ENCODE measurements around the gene EGFR. TPM values are rescaled to one million over a fixed set of nuclear protein-coding genes. Genes with fewer than 3 reads are reported as not detected.

EGFR gene
- total RNA-seq, 3 donors from 2014 or later: 63.6 to 96.3 (median 72.5) TPM

DNA sequence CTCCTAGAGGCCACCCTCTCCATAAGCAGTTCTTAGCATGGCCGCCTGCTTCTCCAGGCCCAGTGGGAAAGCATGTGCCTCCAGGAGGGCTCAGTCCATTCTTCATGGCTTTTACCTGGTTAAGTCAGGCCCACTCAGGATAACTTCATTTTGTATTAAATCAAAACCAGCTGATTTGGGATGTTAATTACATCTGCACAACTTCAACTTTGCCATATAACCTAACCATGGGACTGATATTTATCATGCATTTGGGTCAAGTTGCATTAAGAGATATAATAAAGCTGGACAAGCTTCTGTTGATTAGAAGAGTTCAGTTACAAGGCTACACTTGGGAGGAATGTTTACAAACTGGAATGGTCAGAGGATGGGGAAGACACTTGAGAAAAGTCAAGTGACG, 65.5 kb downstream of the EGFR start:
- H3K4me3 ChIP-seq: no peak overlapping the region
- TF ChIP-seq, protein P1, sequence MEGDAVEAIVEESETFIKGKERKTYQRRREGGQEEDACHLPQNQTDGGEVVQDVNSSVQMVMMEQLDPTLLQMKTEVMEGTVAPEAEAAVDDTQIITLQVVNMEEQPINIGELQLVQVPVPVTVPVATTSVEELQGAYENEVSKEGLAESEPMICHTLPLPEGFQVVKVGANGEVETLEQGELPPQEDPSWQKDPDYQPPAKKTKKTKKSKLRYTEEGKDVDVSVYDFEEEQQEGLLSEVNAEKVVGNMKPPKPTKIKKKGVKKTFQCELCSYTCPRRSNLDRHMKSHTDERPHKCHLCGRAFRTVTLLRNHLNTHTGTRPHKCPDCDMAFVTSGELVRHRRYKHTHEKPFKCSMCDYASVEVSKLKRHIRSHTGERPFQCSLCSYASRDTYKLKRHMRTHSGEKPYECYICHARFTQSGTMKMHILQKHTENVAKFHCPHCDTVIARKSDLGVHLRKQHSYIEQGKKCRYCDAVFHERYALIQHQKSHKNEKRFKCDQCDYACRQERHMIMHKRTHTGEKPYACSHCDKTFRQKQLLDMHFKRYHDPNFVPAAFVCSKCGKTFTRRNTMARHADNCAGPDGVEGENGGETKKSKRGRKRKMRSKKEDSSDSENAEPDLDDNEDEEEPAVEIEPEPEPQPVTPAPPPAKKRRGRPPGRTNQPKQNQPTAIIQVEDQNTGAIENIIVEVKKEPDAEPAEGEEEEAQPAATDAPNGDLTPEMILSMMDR (IDR thresholded peaks at IDR 0.05): no peak
- no peaks in the 10 kb centered on the region for H3K9me3 ChIP-seq
- no peak for DNase-seq
- no peaks in the 10 kb centered on the region for H3K36me3 ChIP-seq (ENCODE audit: low read depth)
- intact Hi-C loops (cut with DNase I, micrococcal nuclease): no loop called here
- no peak for ATAC-seq
- peaks cover 13% of the 10 kb centered on the region for H3K4me1 ChIP-seq (ENCODE audit: low read depth)

DNA sequence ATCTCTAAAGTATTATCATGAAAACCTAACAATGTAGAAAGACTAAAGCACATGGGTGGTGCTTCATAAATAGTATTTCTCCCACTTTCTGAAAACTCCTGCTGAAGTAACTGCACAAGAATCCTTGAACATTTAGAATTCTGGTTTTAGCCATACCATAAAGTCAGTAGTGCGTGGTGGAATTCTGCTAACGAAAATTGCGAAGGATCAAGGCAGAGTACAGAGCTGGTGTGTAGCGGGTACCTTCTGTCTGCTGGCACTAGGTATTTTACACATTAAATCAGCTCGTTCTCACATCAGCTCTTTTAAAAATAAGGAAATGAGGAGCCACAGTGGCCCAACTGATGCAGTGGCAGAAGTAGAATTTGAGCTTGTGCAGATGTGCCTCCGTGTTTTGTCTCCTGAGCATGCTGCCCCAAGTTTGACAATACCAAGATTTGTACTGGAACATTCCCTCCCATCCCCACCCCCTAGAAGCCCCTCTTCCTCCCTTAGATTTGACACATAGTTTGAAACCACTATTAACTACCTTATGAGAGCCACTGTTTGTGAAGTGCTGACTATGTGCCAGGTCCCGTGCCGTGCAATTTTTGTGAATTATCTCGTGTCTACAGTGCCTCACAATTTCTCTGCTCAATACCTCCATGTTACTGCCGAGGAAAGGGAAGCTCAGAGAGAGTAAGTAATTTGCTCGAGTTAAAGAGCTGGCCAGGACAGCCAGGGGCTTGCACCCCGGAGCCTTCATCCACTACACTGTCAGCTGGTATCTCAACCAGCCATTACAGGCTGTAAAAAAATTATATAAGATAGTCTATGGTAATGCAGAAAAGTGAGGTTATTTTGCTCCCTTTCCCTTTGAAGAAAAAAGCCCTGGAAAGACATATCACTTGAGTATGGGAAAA, 66.9 kb downstream of the EGFR start:
- Histone ChIP-seq H3K36me3 (ENCODE audit: low read depth) (no peaks in the 10 kb centered on the region), H3K4me3 (no peak overlapping the region), H3K4me1 (ENCODE audit: low read depth) (peaks cover under 1% of the 10 kb centered on the region), H3K9me3 (no peaks in the 10 kb centered on the region)
- no peak for DNase-seq
- intact Hi-C loops (cut with DNase I, micrococcal nuclease): no loop called here
- TF ChIP-seq, protein P1 (IDR thresholded peaks at IDR 0.05): no peak
- ATAC-seq: no peak

- Histone ChIP-seq H3K4me3 (no peak overlapping the region), H3K36me3 (ENCODE audit: low read depth) (no peaks in the 10 kb centered on the region), H3K4me1 (ENCODE audit: low read depth) (no peaks in the 10 kb centered on the region), H3K9me3 (no peaks in the 10 kb centered on the region)
- TF ChIP-seq, protein P1 (IDR thresholded peaks at IDR 0.05): no peak
- intact Hi-C loops (cut with DNase I, micrococcal nuclease): no loop called here
- DNase-seq (no peak), ATAC-seq (peak; percentile 32)
These were observed 67.8 kb downstream of the EGFR start for GRCh38 chr7:55086413-55087201.

GRCh38 chr7:55087521-55087961, 68.7 kb downstream of the EGFR start:
- no peak for DNase-seq
- intact Hi-C loops (cut with DNase I, micrococcal nuclease): no loop called here
- no peaks in the 10 kb centered on the region for H3K4me1 ChIP-seq (ENCODE audit: low read depth)

DNA sequence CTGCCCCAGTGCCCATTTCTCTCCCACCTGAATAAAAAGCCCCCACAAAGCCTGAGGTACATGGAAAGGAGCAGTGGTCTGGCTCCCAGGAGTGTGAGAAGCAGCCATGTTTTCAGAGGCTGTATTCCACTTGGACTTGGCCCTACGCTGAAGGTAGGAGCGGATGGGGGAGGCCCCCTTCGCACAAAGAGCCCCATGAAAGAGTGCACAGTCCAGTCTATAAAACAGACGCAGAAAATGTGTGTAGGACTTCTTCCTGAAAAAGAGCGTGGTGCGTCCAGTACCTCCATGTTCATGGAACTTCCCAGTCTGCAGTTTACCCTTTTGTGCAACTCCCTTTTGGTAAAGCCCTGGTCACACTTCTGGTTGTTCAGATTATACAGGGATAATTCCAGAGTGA, 69.3 kb downstream of the EGFR start:
- Histone ChIP-seq H3K4me1 (ENCODE audit: low read depth) (no peaks in the 10 kb centered on the region), H3K9me3 (no peaks in the 10 kb centered on the region), H3K36me3 (ENCODE audit: low read depth) (no peaks in the 10 kb centered on the region), H3K4me3 (no peak overlapping the region)
- ATAC-seq: no peak
- TF ChIP-seq, protein P1 (IDR thresholded peaks at IDR 0.05): no peak
- DNase-seq: no peak
- intact Hi-C loops (cut with DNase I, micrococcal nuclease): no loop called here

More at GRCh38 chr7:55087521-55087961, 68.7 kb downstream of the EGFR start:
- TF ChIP-seq, protein P1 (IDR thresholded peaks at IDR 0.05): no peak
- Histone ChIP-seq H3K36me3 (ENCODE audit: low read depth) (no peaks in the 10 kb centered on the region), H3K9me3 (no peaks in the 10 kb centered on the region), H3K4me3 (no peak overlapping the region)
- ATAC-seq: no peak
